SK-N-SH treated with all-trans-retinoic acid at 6 μM for 48 hours (cell line): ENCODE data around the gene RASGRF2.

ENCODE experiments used
- ATAC-seq: fragments of 200-7000 bp; cut with Tn5 transposase; 3 replicates; pipeline ENCODE4 v1.9.1; 2020; ENCODE audit warnings: mild to moderate bottlenecking, moderate library complexity
- ARNTL ChIP-seq: fragments of 450-650 bp; formaldehyde crosslinking; IDR thresholded peaks from 2 replicates; pipeline ENCODE4 v1.5.0; 2020; ENCODE audit warnings: low read depth, mild to moderate bottlenecking, moderate library complexity, borderline replicate concordance
- BACH2 ChIP-seq: fragments of 250-450 bp; sonication (Bioruptor Pico); IDR thresholded peaks from 2 replicates; pipeline ENCODE4 v1.9.0; 2021; ENCODE audit warnings: mild to moderate bottlenecking, borderline replicate concordance
- CREB5 ChIP-seq: fragments of 250-450 bp; sonication (Bioruptor Pico); IDR thresholded peaks from 2 replicates; pipeline ENCODE4 v1.5.1; 2020; ENCODE audit warnings: low read depth, mild to moderate bottlenecking, moderate library complexity
- CSDC2 ChIP-seq: fragments of 250-450 bp; sonication (Bioruptor Pico); IDR thresholded peaks from 2 replicates; pipeline ENCODE4 v1.5.0; 2020; ENCODE audit warnings: mild to moderate bottlenecking, moderate library complexity
- CSRNP3 ChIP-seq: fragments of 250-450 bp; sonication (Bioruptor Pico); IDR thresholded peaks from 2 replicates; pipeline ENCODE4 v1.5.1; 2021; ENCODE audit warnings: mild to moderate bottlenecking, moderate library complexity
- ESRRG ChIP-seq: fragments of 250-450 bp; sonication (Bioruptor Pico); IDR thresholded peaks from 2 replicates; pipeline ENCODE4 v1.6.1; 2021; ENCODE audit warnings: mild to moderate bottlenecking
- GLIS3 ChIP-seq: fragments of 250-450 bp; sonication (Bioruptor Pico); IDR thresholded peaks from 2 replicates; pipeline ENCODE4 v1.5.0; 2020; ENCODE audit warnings: mild to moderate bottlenecking, moderate library complexity
- ISL1 ChIP-seq: fragments of 250-450 bp; sonication (Bioruptor Pico); IDR thresholded peaks from 2 replicates; pipeline ENCODE4 v2.1.2; 2022; ENCODE audit warnings: mild to moderate bottlenecking, moderate library complexity
- OSR1 ChIP-seq: fragments of 250-450 bp; sonication (Bioruptor Pico); IDR thresholded peaks from 2 replicates; pipeline ENCODE4 v1.8.0; 2022; ENCODE audit warnings: moderate library complexity, mild to moderate bottlenecking, inconsistent platforms
- PATZ1 ChIP-seq: fragments of 250-450 bp; sonication (Bioruptor Pico); IDR thresholded peaks from 2 replicates; pipeline ENCODE4 v1.8.0; 2020; ENCODE audit warnings: mild to moderate bottlenecking, moderate library complexity, borderline replicate concordance
- POU6F1 ChIP-seq: fragments of 250-450 bp; sonication (Bioruptor Pico); IDR thresholded peaks from 2 replicates; pipeline ENCODE4 v1.8.0; 2021; ENCODE audit warnings: low read depth, mild to moderate bottlenecking, moderate library complexity, borderline replicate concordance
- PPARA ChIP-seq: fragments of 250-450 bp; sonication (Bioruptor Pico); IDR thresholded peaks from 2 replicates; pipeline ENCODE4 v1.5.0; 2020; ENCODE audit warnings: mild to moderate bottlenecking, borderline replicate concordance
- RARB ChIP-seq: fragments of 250-450 bp; sonication (Bioruptor Pico); IDR thresholded peaks from 2 replicates; pipeline ENCODE4 v1.8.0; 2021; ENCODE audit warnings: mild to moderate bottlenecking, moderate library complexity
- SNAI2 ChIP-seq: fragments of 250-450 bp; sonication (Bioruptor Pico); IDR thresholded peaks from 2 replicates; pipeline ENCODE4 v1.5.0; 2020; ENCODE audit warnings: mild to moderate bottlenecking, moderate library complexity
- TCF4 ChIP-seq: fragments of 250-450 bp; sonication (Bioruptor Pico); IDR thresholded peaks from 2 replicates; pipeline ENCODE4 v1.8.0; 2021; ENCODE audit warnings: mild to moderate bottlenecking, moderate library complexity, borderline replicate concordance
- TOX ChIP-seq: fragments of 250-450 bp; sonication (Bioruptor Pico); IDR thresholded peaks from 2 replicates; pipeline ENCODE4 v1.8.0; 2021; ENCODE audit warnings: mild to moderate bottlenecking, moderate library complexity, borderline replicate concordance
- TSHZ2 ChIP-seq: fragments of 250-450 bp; sonication (Bioruptor Pico); IDR thresholded peaks from 2 replicates; pipeline ENCODE4 v1.5.0; 2020; ENCODE audit warnings: mild to moderate bottlenecking, moderate library complexity
- ZC3H10 ChIP-seq: fragments of 250-450 bp; sonication (Bioruptor Pico); IDR thresholded peaks from 2 replicates; pipeline ENCODE4 v1.5.1; 2021; ENCODE audit warnings: mild to moderate bottlenecking, moderate library complexity
- ZFP3 ChIP-seq: fragments of 250-450 bp; sonication (Bioruptor Pico); IDR thresholded peaks from 2 replicates; pipeline ENCODE4 v1.5.0; 2020; ENCODE audit warnings: mild to moderate bottlenecking, moderate library complexity
- ZFP30 ChIP-seq: fragments of 450-650 bp; formaldehyde crosslinking; IDR thresholded peaks from 2 replicates; pipeline ENCODE4 v1.5.0; 2022; ENCODE audit warnings: mild to moderate bottlenecking, moderate library complexity
- ZNF565 ChIP-seq: fragments of 450-650 bp; formaldehyde crosslinking; conservative IDR thresholded peaks from 2 replicates; pipeline ENCODE4 v1.5.0; 2020; ENCODE audit warnings: low read depth, mild to moderate bottlenecking, moderate library complexity
- ZNF70 ChIP-seq: fragments of 450-650 bp; formaldehyde crosslinking; IDR thresholded peaks from 2 replicates; pipeline ENCODE4 v1.5.0; 2020; ENCODE audit warnings: mild to moderate bottlenecking, moderate library complexity
- ZNF8 ChIP-seq: fragments of 450-650 bp; formaldehyde crosslinking; IDR thresholded peaks from 2 replicates; pipeline ENCODE4 v1.5.0; 2020; ENCODE audit warnings: mild to moderate bottlenecking, moderate library complexity

The RASGRF2 gene

GRCh38 chr5:80935811-80936385 lies 24.3 kb upstream of the RASGRF2 start:
- TF ChIP-seq TCF4 (no peak), TOX (CRISPR knock-in tag) (no peak), ESRRG (CRISPR knock-in tag) (no peak), OSR1 (CRISPR knock-in tag) (no peak), ZNF70 (CRISPR knock-in tag) (no peak), ZNF8 (CRISPR knock-in tag) (no peak), ZFP3 (CRISPR knock-in tag) (no peak), GLIS3 (no peak), ISL1 (no peak), ZC3H10 (CRISPR knock-in tag) (no peak), RARB (no peak), ZNF565 (CRISPR knock-in tag) (no peak), TSHZ2 (no peak), SNAI2 (CRISPR knock-in tag) (no peak), CSRNP3 (CRISPR knock-in tag) (no peak), CREB5 (CRISPR knock-in tag) (no peak), ZFP30 (CRISPR knock-in tag) (no peak), PATZ1 (CRISPR knock-in tag) (no peak), PPARA (no peak), POU6F1 (CRISPR knock-in tag) (no peak)
- ATAC-seq = no peak

- TF ChIP-seq ZNF565 (CRISPR knock-in tag) = no peak
- TF ChIP-seq CSDC2 (CRISPR knock-in tag) = no peak
- no peak for TF ChIP-seq BACH2 (CRISPR knock-in tag)
- TF ChIP-seq ESRRG (CRISPR knock-in tag) = no peak
- no peak for TF ChIP-seq ZNF70 (CRISPR knock-in tag)
- no peak for TF ChIP-seq PPARA
- TF ChIP-seq ARNTL (CRISPR knock-in tag) = no peak
- no peak for TF ChIP-seq CSRNP3 (CRISPR knock-in tag)
- TF ChIP-seq CREB5 (CRISPR knock-in tag) = no peak
- TF ChIP-seq SNAI2 (CRISPR knock-in tag) = no peak
- no peak for TF ChIP-seq GLIS3
- no peak for TF ChIP-seq ZC3H10 (CRISPR knock-in tag)
- no peak for TF ChIP-seq ZFP3 (CRISPR knock-in tag)
- no peak for TF ChIP-seq TOX (CRISPR knock-in tag)
- no peak for TF ChIP-seq OSR1 (CRISPR knock-in tag)
- no peak for ATAC-seq
These were observed 23.3 kb upstream of the RASGRF2 start for GRCh38 chr5:80936881-80937280.
